ENCODE data around the gene MZT2B. TPM values are rescaled to one million over a fixed set of nuclear protein-coding genes. Genes with fewer than 3 reads are reported as not detected.
A peak's percentile ranks its signal among the peaks of the same experiment; 100 is the strongest.
"Not testable (repeated sequence)": the region's sequence is repeated elsewhere in the genome, so short reads cannot be mapped to it uniquely, and the experiment has no call there.

MZT2B gene, protein sequence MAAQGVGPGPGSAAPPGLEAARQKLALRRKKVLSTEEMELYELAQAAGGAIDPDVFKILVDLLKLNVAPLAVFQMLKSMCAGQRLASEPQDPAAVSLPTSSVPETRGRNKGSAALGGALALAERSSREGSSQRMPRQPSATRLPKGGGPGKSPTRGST
- polyA plus RNA-seq (ENCODE audit: insufficient read length in 12 of 12), result 100 to 1,000 TPM in 4 of 12 donors, 10 to 100 TPM in 7, not detected in 1; 61.5 to 155 (median 94.9) TPM
- long read RNA-seq, donor 1, transcript MZT2B-206 (2 exons, 480 nt), result minor isoform, 23 of 284 reads
- long read RNA-seq, donor 1, transcript MZT2B-204 (2 exons, 401 nt), result minor isoform, 12 of 284 reads
- long read RNA-seq, donor 1, transcript MZT2B-201 (3 exons, 933 nt), result major isoform, 242 of 284 reads
- long read RNA-seq, donor 1, partial matches to known transcripts, result 0 of 284 reads
- long read RNA-seq, donor 1, other reads (novel, unspliced or antisense), result 0 of 284 reads
- long read RNA-seq, donor 2, transcript MZT2B-207 (2 exons, 583 nt), result minor isoform, 6 of 169 reads
- long read RNA-seq, donor 2, transcript MZT2B-201 (3 exons, 933 nt), result major isoform, 124 of 169 reads
- long read RNA-seq, donor 2, transcript MZT2B-206 (2 exons, 480 nt), result minor isoform, 11 of 169 reads
- long read RNA-seq, donor 2, partial matches to known transcripts, result 20 of 169 reads
- long read RNA-seq, donor 2, other reads (novel, unspliced or antisense), result 0 of 169 reads
- long read RNA-seq, donor 3, transcript MZT2B-206 (2 exons, 480 nt), result minor isoform, 5 of 63 reads
- long read RNA-seq, donor 3, transcript MZT2B-201 (3 exons, 933 nt), result major isoform, 51 of 63 reads
- long read RNA-seq, donor 3, partial matches to known transcripts, result 0 of 63 reads
- long read RNA-seq, donor 3, other reads (novel, unspliced or antisense), result 0 of 63 reads
- long read RNA-seq, donor 4, transcript MZT2B-201 (3 exons, 933 nt), result major isoform, 46 of 55 reads
- long read RNA-seq, donor 4, partial matches to known transcripts, result 0 of 55 reads
- long read RNA-seq, donor 4, other reads (novel, unspliced or antisense), result 0 of 55 reads
- long read RNA-seq, donor 5, transcript MZT2B-203 (3 exons, 455 nt), result minor isoform, 11 of 229 reads
- long read RNA-seq, donor 5, transcript MZT2B-204 (2 exons, 401 nt), result minor isoform, 7 of 229 reads
- long read RNA-seq, donor 5, transcript MZT2B-201 (3 exons, 933 nt), result major isoform, 189 of 229 reads
- long read RNA-seq, donor 5, transcript MZT2B-206 (2 exons, 480 nt), result minor isoform, 9 of 229 reads
- long read RNA-seq, donor 5, partial matches to known transcripts, result 6 of 229 reads
- long read RNA-seq, donor 5, other reads (novel, unspliced or antisense), result 0 of 229 reads
- long read RNA-seq, donor 6, transcript MZT2B-206 (2 exons, 480 nt), result minor isoform, 12 of 81 reads
- long read RNA-seq, donor 6, transcript MZT2B-201 (3 exons, 933 nt), result major isoform, 62 of 81 reads
- long read RNA-seq, donor 6, partial matches to known transcripts, result 0 of 81 reads
- long read RNA-seq, donor 6, other reads (novel, unspliced or antisense), result 0 of 81 reads
- long read RNA-seq, donor 7, transcript MZT2B-201 (3 exons, 933 nt), result major isoform, 64 of 74 reads
- long read RNA-seq, donor 7, transcript MZT2B-206 (2 exons, 480 nt), result minor isoform, 6 of 74 reads
- long read RNA-seq, donor 7, partial matches to known transcripts, result 0 of 74 reads
- long read RNA-seq, donor 7, other reads (novel, unspliced or antisense), result 0 of 74 reads
- long read RNA-seq, donor 8, transcript MZT2B-206 (2 exons, 480 nt), result minor isoform, 6 of 182 reads
- long read RNA-seq, donor 8, transcript MZT2B-201 (3 exons, 933 nt), result major isoform, 147 of 182 reads
- long read RNA-seq, donor 8, transcript MZT2B-202 (4 exons, 769 nt), result minor isoform, 7 of 182 reads
- long read RNA-seq, donor 8, partial matches to known transcripts, result 12 of 182 reads
- long read RNA-seq, donor 8, other reads (novel, unspliced or antisense), result 0 of 182 reads
- long read RNA-seq, donor 9, transcript MZT2B-201 (3 exons, 933 nt), result major isoform, 120 of 153 reads
- long read RNA-seq, donor 9, transcript MZT2B-203 (3 exons, 455 nt), result minor isoform, 7 of 153 reads
- long read RNA-seq, donor 9, transcript MZT2B-206 (2 exons, 480 nt), result minor isoform, 11 of 153 reads
- long read RNA-seq, donor 9, transcript MZT2B-204 (2 exons, 401 nt), result minor isoform, 7 of 153 reads
- long read RNA-seq, donor 9, partial matches to known transcripts, result 0 of 153 reads
- long read RNA-seq, donor 9, other reads (novel, unspliced or antisense), result 0 of 153 reads
- long read RNA-seq, donor 10, transcript MZT2B-204 (2 exons, 401 nt), result minor isoform, 5 of 138 reads
- long read RNA-seq, donor 10, transcript MZT2B-201 (3 exons, 933 nt), result major isoform, 116 of 138 reads
- long read RNA-seq, donor 10, partial matches to known transcripts, result 0 of 138 reads
- long read RNA-seq, donor 10, other reads (novel, unspliced or antisense), result 0 of 138 reads
- long read RNA-seq, donor 11, transcript MZT2B-201 (3 exons, 933 nt), result major isoform, 144 of 182 reads
- long read RNA-seq, donor 11, transcript MZT2B-206 (2 exons, 480 nt), result minor isoform, 7 of 182 reads
- long read RNA-seq, donor 11, transcript MZT2B-204 (2 exons, 401 nt), result minor isoform, 9 of 182 reads
- long read RNA-seq, donor 11, partial matches to known transcripts, result 15 of 182 reads
- long read RNA-seq, donor 11, other reads (novel, unspliced or antisense), result 0 of 182 reads

GRCh38 chr2:130181880-130182682, at the start of gene MZT2B:
MZT2B (plus strand) TSS chr2:130182262; CDS start chr2:130182283, 21 bp downstream.
- peak; percentile 84 for DNase-seq

- DNase-seq, result no peak
Measured at GRCh38 chr2:130135692-130136541, 46.1 kb upstream of the MZT2B start.

DNA sequence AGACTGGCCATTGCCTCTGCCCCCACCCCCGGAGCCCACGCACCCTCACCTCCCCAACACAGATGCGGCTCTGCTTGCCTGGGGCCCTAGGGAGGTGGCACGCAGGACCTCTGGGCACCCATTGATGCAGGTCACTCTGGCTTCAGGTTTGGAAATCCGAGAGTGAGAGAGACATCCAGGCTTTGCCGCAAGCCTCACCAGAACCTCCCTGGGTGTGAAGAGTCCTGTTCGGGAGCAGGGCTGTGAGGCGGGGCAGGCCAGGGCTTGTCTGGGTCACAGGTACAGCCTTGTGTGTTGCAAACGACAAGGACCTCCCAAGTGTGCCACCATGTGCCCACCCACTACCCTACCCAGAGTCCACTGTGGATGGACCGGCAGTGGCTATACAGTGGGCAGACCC, 45.5 kb upstream of the MZT2B start:
- DNase-seq, result not testable (repeated sequence)

GRCh38 chr2:130137118-130137517, 44.9 kb upstream of the MZT2B start:
- not testable (repeated sequence) for DNase-seq

DNA sequence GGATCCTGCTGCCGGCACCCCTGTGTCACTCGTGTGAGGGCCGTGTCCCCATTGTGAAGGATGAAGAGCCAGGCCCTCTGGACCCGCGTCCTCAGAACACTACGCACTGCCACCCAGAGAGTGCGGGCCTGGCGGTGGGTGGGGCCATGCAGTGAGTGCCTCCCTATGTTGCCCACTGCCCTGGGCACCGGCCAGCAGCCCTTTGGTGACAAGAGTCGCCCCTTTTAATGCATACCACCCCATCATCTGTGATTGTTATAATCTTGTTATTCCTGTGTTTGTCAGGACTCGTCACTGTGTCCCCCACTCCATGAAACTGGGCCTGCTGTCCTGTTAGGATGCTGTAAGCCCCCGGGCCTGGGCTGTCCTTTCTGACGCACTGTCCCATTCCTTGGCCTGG, 43.7 kb upstream of the MZT2B start:
- DNase-seq, result not testable (repeated sequence)

- DNase-seq, result not testable (repeated sequence)
Measured at GRCh38 chr2:130138841-130139251, 43.2 kb upstream of the MZT2B start.

DNA sequence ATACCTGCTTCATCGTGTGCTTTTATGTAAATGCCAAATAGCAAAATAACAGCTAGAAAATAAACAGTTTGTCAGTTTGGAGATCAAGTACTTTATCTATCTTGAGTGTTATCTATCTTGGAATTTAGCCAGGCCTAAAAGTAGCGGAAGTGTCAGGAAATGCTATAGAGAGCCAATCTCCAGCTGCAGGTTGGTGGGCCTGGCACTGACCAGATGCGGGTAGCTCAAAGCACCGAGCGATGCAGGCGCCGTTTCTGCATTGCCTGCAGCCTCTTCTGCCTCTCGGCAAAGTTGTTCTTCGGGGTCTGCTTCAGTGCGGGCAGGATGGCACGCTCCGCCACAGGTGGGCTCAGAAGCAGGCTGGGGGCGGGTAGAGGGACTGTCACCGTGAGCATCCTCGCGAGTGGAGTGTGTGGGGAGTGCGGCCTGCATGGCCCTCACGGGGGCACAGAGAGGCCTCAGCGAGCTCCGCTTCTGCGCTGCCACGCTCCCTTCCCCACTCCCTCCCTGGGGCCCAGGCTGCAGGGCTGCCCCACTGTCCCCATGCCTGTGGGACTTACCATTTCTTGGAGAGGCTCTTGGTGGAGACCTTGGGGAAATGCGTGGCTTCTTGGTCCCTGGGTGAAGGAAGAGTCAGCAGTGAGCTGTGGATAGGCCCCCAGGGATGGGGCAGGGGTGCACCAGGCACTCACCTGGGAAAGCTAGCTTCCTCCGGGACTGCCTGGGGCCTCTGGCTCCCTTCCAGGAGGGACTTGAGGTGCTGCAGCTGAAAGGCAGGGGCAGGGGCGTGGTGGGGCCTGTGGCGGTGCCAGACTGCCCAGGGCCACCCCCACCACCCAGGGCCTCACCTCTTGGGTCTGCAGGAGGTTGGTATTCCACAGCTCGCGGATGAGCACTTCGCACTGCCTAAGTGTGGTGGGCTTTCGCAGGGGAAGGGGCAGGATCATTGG, 42.5 kb upstream of the MZT2B start:
- not testable (repeated sequence) for DNase-seq

DNA sequence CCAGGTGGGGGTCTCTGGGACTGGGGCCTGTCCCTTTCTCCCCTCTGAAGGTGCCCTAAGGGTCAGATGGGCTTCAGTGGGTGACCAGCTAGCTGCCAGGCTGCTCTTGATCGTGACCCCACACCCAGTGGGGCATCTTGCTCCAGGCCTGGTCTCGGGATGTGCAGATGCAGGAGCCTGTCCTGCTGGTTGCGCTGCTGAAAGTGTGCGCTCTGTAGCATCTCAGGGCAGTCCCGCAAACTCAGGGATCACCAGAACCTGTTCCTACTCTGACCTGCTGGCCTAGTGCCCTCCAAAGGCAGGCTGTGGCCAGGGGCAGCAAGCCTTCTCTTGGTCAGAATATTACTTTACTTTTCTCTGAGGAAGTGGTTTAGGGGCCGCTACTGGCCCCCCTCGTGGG, 41.5 kb upstream of the MZT2B start:
- DNase-seq, result not testable (repeated sequence)

DNA sequence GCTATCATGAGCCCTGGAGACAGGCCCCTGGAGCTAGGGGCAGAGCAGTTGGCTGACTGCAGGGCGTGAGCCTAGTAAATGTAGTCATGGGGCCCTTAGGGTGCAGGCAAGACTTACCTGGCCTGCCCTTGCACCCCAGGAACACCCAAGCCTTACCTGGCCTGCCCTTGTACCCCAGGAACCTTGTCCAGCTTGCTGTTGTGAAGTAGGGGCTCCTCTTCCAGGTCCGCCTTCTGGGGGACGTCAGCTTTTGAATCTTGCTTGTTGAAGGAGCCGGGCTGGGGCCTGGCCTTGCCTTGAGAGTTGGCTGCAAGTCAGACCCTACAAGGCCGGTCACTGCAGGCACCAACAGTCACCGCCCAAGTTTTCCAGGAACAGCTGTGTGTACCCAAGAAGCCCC, 41.1 kb upstream of the MZT2B start:
- DNase-seq, result not testable (repeated sequence)

GRCh38 chr2:130141645-130142370, 40.3 kb upstream of the MZT2B start:
- not testable (repeated sequence) for DNase-seq

GRCh38 chr2:130142396-130143265, 39.4 kb upstream of the MZT2B start:
- not testable (repeated sequence) for DNase-seq

DNA sequence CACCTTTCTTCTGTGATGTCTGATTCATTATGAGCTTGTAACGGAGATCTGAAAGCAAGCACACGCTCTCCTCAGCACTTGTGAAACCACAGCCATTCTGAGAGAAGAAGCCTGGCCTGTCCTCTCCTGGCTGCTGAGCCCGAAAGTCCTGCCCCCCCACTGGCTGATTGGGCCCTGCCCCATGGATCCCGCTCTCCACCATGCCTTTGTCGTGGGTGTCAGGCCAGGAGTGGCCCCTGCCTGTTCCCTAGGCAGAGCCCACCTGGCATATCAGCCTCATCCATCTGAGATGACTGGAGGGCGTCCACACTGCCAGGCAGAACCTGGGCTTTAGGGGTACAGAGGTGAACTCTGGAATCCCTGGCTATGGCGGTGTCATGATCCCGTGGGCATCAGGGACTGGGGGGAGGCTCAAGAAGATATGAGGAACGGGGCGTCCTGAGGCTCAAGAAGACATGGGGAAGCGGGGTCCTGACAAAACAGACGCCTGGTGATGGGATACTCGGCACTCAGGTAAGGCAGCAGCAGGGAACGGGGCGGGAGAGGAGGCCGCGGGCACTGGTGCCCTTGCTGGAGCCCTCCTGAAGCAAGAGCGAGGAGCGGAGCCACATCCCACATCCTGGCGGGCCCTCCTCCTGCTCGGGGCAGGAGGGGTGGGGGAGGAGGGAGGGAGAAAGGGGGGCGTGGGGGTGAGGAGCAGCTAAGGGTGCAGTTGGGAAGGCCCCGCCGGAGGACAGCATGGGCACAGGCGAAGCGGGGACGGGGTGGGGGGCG, 38.6 kb upstream of the MZT2B start:
- DNase-seq, result not testable (repeated sequence)

DNA sequence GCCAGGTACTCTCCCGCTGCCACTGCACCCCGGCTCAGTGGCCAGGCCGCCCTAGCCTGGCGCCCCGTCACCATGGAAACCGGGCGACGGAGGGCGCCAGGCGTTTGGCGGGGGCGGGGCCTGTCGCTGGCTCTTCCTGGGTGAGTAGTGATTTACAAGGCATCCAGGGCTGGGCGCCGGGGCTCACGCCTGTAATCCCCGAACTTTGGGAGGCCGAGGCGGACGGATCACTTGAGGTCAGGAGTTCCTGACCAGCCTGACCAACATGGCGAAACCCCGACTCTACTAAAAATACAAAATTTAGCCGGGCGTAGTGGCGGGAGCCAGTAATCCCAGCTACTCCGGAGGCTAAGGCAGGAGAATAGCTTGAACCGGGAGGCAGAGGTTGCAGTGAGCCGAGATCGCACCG, 37.1 kb upstream of the MZT2B start, which contains the start of gene CCDC74B:
Gene CCDC74B (minus strand): TSS at position 107 of the 409 bp plus-strand sequence. CDS start 116 bp downstream, outside the sequence.
- peak; percentile 7 for DNase-seq

Measured in muscle of arm (tissue), 14 donors.